DOHH2 (cell line): ENCODE results near the gene THAP4.

Source experiments
- H3F3A ChIP-seq: fragments of 200-600 bp; sonication (generic), shearing (Covaris generic); 2 replicates; pipeline ENCODE4 v1.6.0; 2016; ENCODE audit warnings: antibody characterized with exemption, mild to moderate bottlenecking; ENCODE audit not compliant: control insufficient read depth, insufficient read depth
- H3K27ac ChIP-seq: fragments of 200-600 bp; sonication (generic); 2 replicates; pipeline ENCODE4 v1.5.1; 2014; ENCODE audit warnings: low read depth, mild to moderate bottlenecking, low read length, moderate library complexity
- H3K27me3 ChIP-seq: fragments of 200-600 bp; sonication (generic); 2 replicates; pipeline ENCODE4 v1.6.1; 2014; ENCODE audit warnings: mild to moderate bottlenecking, low read length, mixed read lengths; ENCODE audit not compliant: control insufficient read depth
- H3K36me3 ChIP-seq: fragments of 200-600 bp; sonication (generic); 2 replicates; pipeline ENCODE4 v1.6.1; 2014; ENCODE audit warnings: mild to moderate bottlenecking, low read length, moderate library complexity, mixed read lengths; ENCODE audit not compliant: control insufficient read depth
- H3K4me1 ChIP-seq: fragments of 200-600 bp; sonication (generic); 2 replicates; pipeline ENCODE4 v1.6.1; 2014; ENCODE audit warnings: mild to moderate bottlenecking, low read length, mixed read lengths; ENCODE audit not compliant: control insufficient read depth
- H3K4me2 ChIP-seq: fragments of 200-600 bp; sonication (generic); 2 replicates; pipeline ENCODE4 v1.6.0; 2014; ENCODE audit warnings: mild to moderate bottlenecking, low read length, moderate library complexity
- H3K4me3 ChIP-seq: fragments of 200-600 bp; sonication (generic); 2 replicates; pipeline ENCODE4 v1.5.1; 2014; ENCODE audit warnings: mild to moderate bottlenecking, low read length, mixed read lengths
- H3K79me2 ChIP-seq: fragments of 200-600 bp; sonication (generic); 2 replicates; pipeline ENCODE4 v1.6.1; 2014; ENCODE audit warnings: mild to moderate bottlenecking, low read length, mixed read lengths; ENCODE audit not compliant: control insufficient read depth
- H3K9me2 ChIP-seq: fragments of 200-600 bp; sonication (generic); replicated peaks from 2 replicates; pipeline ENCODE4 v1.6.1; 2014; ENCODE audit warnings: mild to moderate bottlenecking, low read length, mixed read lengths; ENCODE audit not compliant: control insufficient read depth
- H3K9me3 ChIP-seq: fragments of 200-600 bp; sonication (generic); 2 replicates; pipeline ENCODE4 v1.6.1; 2014; ENCODE audit warnings: antibody characterized with exemption, low read length, mixed read lengths; ENCODE audit not compliant: control insufficient read depth, insufficient read depth
- H4K20me1 ChIP-seq: fragments of 200-600 bp; sonication (generic); 2 replicates; pipeline ENCODE4 v1.6.0; 2014; ENCODE audit warnings: low read depth, mild to moderate bottlenecking, antibody characterized with exemption, low read length, moderate library complexity; ENCODE audit not compliant: control insufficient read depth, insufficient read depth
- EZH2phosphoT487 ChIP-seq: fragments of 200-600 bp; sonication (generic); IDR thresholded peaks from 2 replicates; pipeline ENCODE4 v1.6.1; 2017; ENCODE audit warnings: borderline replicate concordance, mild to moderate bottlenecking, antibody characterized with exemption, low read length, moderate library complexity, mixed read lengths
- TF ChIP-seq, protein P1 (sequence below): fragments of 200-600 bp; sonication (generic); IDR thresholded peaks from one replicate; pipeline ENCODE4 v1.5.1; 2014; ENCODE audit warnings: antibody characterized with exemption, mild to moderate bottlenecking, low read depth, low read length; ENCODE audit not compliant: poor library complexity, severe bottlenecking

The THAP4 gene

DNA sequence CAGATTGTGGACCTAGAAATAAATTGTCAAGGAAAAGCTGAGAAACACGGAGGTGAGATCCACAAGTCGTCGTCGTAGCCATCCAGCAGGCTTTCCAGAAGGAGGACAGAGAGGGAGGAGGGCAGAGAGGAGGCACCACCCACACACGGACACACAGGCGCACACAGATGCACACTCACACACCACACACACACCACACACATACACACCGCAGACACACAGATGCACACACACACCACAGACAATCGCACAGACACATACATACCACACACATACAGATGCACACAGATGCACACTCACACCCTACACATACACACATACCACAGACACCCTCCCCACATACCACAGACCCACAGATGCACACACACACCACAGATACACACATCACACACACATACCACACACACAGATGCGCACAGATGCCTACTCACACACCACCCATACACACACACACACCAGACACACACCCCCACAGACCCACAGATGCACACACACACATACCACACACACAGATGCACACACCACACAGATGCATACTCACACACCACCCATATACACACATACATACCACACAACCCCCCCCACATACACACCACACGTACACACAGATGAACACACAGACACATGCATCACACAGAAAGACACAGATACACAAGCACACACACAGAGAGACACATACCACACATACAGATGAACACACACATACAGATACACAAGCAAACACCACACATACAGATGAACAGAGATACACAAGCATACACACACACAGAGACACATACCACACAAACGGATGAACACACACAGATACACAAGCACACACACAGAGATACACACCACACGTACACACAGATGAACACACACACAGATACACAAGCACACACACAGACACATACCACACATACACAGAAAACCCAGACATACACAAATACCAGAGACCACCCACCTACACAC is 91.2 kb downstream of the THAP4 start:
- Histone ChIP-seq H3K4me1 (no peaks in the 10 kb centered on the region), H3K79me2 (no peaks in the 10 kb centered on the region), H3K36me3 (no peaks in the 10 kb centered on the region), H3K9me2 (no peaks in the 10 kb centered on the region), H3K27ac (no peak overlapping the region), H3K4me3 (no peak overlapping the region), H3F3A (no peaks in the 10 kb centered on the region), H4K20me1 (no peaks in the 10 kb centered on the region), H3K4me2 (no peak overlapping the region), H3K27me3 (peaks cover 18% of the 10 kb centered on the region), H3K9me3 (no peaks in the 10 kb centered on the region)
- TF ChIP-seq, protein P1, sequence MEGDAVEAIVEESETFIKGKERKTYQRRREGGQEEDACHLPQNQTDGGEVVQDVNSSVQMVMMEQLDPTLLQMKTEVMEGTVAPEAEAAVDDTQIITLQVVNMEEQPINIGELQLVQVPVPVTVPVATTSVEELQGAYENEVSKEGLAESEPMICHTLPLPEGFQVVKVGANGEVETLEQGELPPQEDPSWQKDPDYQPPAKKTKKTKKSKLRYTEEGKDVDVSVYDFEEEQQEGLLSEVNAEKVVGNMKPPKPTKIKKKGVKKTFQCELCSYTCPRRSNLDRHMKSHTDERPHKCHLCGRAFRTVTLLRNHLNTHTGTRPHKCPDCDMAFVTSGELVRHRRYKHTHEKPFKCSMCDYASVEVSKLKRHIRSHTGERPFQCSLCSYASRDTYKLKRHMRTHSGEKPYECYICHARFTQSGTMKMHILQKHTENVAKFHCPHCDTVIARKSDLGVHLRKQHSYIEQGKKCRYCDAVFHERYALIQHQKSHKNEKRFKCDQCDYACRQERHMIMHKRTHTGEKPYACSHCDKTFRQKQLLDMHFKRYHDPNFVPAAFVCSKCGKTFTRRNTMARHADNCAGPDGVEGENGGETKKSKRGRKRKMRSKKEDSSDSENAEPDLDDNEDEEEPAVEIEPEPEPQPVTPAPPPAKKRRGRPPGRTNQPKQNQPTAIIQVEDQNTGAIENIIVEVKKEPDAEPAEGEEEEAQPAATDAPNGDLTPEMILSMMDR = no peak
- TF ChIP-seq EZH2phosphoT487 = no peak

DNA sequence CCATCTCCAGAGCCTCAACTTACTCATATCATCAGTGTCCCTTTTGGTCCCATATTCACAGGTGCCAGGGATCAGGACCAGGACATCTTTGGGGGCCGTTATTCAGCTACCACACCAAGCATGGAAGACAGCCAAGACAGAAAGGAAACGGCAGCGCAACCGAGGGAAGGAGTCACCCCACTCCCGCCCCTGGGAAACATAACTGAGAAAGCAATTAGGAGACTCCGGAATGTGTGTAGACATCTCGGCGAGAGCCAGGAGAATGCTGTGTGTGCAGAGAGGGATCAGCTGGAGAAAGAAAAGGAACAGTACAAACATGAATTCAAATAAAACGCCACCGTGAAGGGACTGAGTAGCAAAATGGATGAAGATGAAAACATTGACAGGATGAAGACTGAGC is 91.9 kb downstream of the THAP4 start:
- Histone ChIP-seq H3F3A (no peaks in the 10 kb centered on the region), H3K36me3 (no peaks in the 10 kb centered on the region), H3K4me1 (no peaks in the 10 kb centered on the region), H3K79me2 (no peaks in the 10 kb centered on the region), H3K4me3 (no peak overlapping the region), H3K4me2 (no peak overlapping the region), H3K27ac (no peak overlapping the region), H3K27me3 (peaks cover 18% of the 10 kb centered on the region), H4K20me1 (no peaks in the 10 kb centered on the region), H3K9me2 (no peaks in the 10 kb centered on the region), H3K9me3 (no peaks in the 10 kb centered on the region)
- TF ChIP-seq EZH2phosphoT487 = no peak
- TF ChIP-seq, protein P1 = no peak

DNA sequence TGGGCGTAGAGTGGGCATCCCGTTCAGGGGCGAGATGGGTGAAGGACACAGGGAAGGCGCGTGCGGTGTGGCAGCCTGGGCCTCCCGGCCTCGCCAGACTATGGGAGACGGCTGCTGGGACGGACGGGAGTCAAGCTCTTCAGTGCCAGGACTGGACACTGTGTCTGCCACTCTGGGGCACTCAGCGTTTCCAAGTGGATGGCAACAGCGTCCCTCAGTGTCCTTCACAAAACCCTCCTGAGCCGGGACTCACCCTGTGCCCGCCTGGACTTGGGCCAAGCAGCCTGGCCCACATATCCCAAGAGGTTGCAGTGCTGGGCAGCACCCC is 94.7 kb downstream of the THAP4 start:
- H3K9me3 ChIP-seq = no peaks in the 10 kb centered on the region
- H3K27ac ChIP-seq = no peak overlapping the region
- no peak overlapping the region for H3K4me3 ChIP-seq
- H3K27me3 ChIP-seq = peaks cover 12% of the 10 kb centered on the region; the same call in 1 of the 2 replicates
- H3K4me1 ChIP-seq = no peaks in the 10 kb centered on the region
- H3K36me3 ChIP-seq = no peaks in the 10 kb centered on the region
- no peaks in the 10 kb centered on the region for H3K9me2 ChIP-seq
- TF ChIP-seq, protein P1 = no peak
- TF ChIP-seq EZH2phosphoT487 = no peak
- no peaks in the 10 kb centered on the region for H3K79me2 ChIP-seq
- no peaks in the 10 kb centered on the region for H3F3A ChIP-seq
- no peak overlapping the region for H3K4me2 ChIP-seq
- H4K20me1 ChIP-seq = no peaks in the 10 kb centered on the region
